GM18909 (cell line): ENCODE measurements around the gene TSPYL2.

Source experiments
- ATAC-seq: cut with Tn5 transposase; IDR thresholded peaks from one replicate; pipeline ENCODE4 v1.9.1; 2021; ENCODE audit warnings: mild to moderate bottlenecking; ENCODE audit not compliant: unreplicated experiment, poor library complexity

TSPYL2 gene

DNA sequence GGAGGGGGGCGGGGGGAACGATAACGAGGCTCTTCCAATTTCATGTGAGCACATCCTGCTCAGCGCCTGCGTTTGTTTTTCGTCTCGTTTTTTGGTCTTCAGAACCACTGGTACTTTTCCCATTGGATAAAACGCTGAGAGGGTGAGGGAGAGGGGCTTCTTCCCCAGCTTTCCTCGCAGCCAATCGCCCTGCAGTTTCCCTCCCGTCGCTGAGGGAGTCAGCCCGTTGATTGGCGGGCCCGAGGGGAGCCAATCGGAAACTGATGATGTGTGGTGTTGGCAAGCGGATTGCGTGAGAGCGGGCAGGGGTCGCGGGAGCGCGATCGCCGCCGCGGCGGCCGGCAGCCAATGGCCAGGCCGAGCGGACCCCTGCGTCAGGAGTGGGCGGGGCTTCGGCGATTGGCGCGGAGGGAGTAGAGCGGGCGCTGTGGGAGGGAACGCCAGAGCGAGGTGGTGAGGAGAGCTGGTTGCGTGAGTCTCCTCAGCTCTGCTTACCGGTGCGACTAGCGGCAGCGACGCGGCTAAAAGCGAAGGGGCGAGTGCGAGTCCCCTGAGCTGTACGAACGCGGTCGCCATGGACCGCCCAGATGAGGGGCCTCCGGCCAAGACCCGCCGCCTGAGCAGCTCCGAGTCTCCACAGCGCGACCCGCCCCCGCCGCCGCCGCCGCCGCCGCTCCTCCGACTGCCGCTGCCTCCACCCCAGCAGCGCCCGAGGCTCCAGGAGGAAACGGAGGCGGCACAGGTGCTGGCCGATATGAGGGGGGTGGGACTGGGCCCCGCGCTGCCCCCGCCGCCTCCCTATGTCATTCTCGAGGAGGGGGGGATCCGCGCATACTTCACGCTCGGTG, at the start of gene TSPYL2:
Gene TSPYL2, plus strand, starts transcription at position 443 of the 848 bp plus-strand sequence. Its CDS starts 132 bp downstream, at position 575.
- ATAC-seq, result peak; percentile 90

GRCh38 chrX:53036149-53036548, 46.0 kb upstream of the TSPYL2 start:
- ATAC-seq, result no peak

GRCh38 chrX:53039236-53039635, 42.9 kb upstream of the TSPYL2 start:
- no peak for ATAC-seq

GRCh38 chrX:53044995-53045394, 37.2 kb upstream of the TSPYL2 start:
- ATAC-seq, result no peak

DNA sequence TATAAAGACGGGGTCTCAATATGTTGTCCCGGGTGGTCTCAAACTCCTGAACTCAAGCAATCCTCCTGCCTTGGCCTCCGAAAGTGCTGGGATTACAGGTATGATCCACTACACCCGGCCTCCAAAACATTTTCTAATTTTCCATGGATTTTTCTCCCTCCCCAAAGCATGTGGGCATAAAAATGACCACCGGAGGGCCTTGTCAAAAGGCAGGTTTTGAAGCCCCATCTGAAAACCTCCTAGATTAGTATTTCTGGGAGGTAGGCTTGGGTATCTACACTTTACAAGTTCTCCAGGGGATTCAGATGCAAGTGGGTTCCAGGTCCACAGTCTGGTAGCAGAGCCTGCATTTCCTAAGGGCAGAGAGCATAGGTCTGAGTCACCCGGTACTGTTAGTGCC, 34.9 kb upstream of the TSPYL2 start:
- no peak for ATAC-seq

- ATAC-seq, result no peak
Observed at GRCh38 chrX:53048169-53049126, 33.7 kb upstream of the TSPYL2 start, which contains the start of gene GPR173. GPR173 (plus strand) TSS chrX:53048789; CDS start chrX:53076622, 27,833 bp downstream.

- no peak for ATAC-seq
Observed at GRCh38 chrX:53049127-53049517, 33.0 kb upstream of the TSPYL2 start.

GRCh38 chrX:53050841-53051240, 31.3 kb upstream of the TSPYL2 start:
- ATAC-seq, result no peak

DNA sequence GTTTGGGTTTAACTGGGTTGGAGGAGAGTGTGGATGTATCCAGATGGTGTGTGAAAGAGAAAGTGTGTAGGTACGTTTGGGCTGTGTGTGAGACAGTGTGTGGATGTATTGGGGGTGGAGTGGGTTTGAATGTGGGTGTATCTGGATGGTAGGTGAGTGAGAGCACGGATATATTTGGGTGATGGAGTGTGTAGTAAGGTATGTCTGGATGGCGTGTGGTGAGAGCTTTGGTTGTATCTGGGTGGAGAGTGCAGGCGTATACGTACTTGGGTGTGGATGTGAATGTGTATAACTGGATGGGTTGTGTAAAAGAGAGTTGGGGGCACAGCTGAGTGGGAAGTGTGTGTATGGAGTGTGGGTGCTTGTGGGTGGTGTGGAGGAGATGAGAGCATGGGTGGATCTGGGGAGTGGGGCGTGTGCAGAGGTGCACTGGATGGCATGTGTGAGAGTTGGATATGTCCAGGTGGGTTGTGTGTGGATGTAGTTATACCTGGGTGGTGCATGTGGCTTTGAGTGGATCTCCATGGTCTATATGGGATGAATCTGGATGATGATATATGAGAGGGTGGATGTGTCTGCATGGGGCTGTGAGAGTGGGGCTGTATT, 26.8 kb upstream of the TSPYL2 start:
- no peak for ATAC-seq

- ATAC-seq, result no peak
Observed at GRCh38 chrX:53056292-53056691, 25.9 kb upstream of the TSPYL2 start.

- no peak for ATAC-seq
Observed at GRCh38 chrX:53065104-53065503, 17.1 kb upstream of the TSPYL2 start.

DNA sequence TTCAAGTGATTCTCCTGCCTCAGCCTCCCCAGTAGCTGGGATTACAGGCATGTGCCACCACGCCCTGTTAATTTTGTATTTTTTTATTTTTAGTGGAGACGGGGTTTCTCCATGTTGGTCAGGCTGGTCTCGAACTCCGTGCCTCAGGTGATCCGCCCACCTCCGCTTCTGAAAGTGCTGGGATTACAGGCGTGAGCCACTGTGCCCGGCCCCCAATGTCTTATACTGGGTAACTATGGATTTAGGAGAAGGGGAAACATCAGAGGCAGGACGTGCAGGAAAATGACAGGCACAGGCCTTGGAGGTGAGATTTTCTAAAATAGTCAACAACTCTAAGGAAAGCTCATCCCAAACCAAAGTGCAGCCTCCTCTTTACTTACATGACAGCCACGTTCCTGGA, 11.1 kb upstream of the TSPYL2 start:
- no peak for ATAC-seq

- peak; percentile 82 for ATAC-seq
Observed at GRCh38 chrX:53071604-53072417, 10.4 kb upstream of the TSPYL2 start.

GRCh38 chrX:53072418-53073114, 9.6 kb upstream of the TSPYL2 start:
- ATAC-seq, result no peak

DNA sequence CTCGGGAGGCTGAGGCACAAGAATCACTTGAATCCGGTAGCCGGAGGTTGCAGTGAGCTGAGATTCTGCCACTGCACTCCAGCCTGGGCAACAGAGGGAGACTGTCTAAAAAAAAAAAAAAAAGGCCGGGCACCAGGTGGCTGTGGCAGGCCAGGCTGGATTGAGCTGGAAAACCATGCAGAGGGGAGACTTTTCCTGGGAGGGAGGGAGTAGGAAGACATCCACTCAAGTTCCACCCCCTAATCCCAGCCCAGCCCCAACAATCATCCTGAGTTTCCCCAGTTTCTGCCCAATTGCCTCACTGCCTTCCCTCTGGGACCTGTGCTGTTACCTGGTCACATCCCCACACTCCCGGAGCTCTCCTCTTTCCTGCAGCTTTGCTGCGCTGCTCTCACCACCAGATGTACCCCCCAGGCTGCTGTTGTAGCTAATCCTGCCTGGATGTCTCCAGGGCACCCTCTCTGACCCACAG, 9.0 kb upstream of the TSPYL2 start:
- no peak for ATAC-seq

DNA sequence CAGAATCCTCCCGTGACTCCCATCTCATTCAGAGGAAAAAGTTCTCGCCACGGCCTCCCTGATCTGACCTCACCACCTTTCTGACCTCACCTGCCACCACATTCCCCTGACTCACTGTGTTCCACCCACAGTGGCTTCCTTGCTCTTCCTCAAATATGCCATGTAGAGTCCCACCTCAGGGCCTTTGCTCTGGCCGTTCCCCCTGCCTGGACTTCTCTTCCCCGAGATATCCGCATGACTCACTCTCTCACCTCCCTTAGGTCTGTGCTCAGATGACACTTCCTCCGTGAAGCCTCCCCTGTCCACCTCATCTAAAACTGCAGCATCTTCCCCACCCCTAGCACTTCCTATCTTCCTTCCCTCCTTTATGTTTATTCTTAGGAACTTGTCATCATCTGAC, 7.2 kb upstream of the TSPYL2 start:
- ATAC-seq, result no peak

DNA sequence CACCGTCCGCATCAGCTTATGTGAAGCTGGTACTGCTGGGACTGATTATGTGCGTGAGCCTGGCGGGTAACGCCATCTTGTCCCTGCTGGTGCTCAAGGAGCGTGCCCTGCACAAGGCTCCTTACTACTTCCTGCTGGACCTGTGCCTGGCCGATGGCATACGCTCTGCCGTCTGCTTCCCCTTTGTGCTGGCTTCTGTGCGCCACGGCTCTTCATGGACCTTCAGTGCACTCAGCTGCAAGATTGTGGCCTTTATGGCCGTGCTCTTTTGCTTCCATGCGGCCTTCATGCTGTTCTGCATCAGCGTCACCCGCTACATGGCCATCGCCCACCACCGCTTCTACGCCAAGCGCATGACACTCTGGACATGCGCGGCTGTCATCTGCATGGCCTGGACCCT, 5.5 kb upstream of the TSPYL2 start:
- ATAC-seq, result no peak

- no peak for ATAC-seq
Observed at GRCh38 chrX:53077207-53078197, 4.7 kb upstream of the TSPYL2 start.
